DOHH2 (cell line): ENCODE data around the gene RLIM.
A peak's percentile ranks its signal among the peaks of the same experiment; 100 is the strongest.

Experiments
- H3F3A ChIP-seq: fragments of 200-600 bp; sonication (generic), shearing (Covaris generic); 2 replicates; pipeline ENCODE4 v1.6.0; 2016; ENCODE audit warnings: antibody characterized with exemption, mild to moderate bottlenecking; ENCODE audit not compliant: control insufficient read depth, insufficient read depth
- H3K27ac ChIP-seq: fragments of 200-600 bp; sonication (generic); 2 replicates; pipeline ENCODE4 v1.5.1; 2014; ENCODE audit warnings: low read depth, mild to moderate bottlenecking, low read length, moderate library complexity
- H3K27me3 ChIP-seq: fragments of 200-600 bp; sonication (generic); 2 replicates; pipeline ENCODE4 v1.6.1; 2014; ENCODE audit warnings: mild to moderate bottlenecking, low read length, mixed read lengths; ENCODE audit not compliant: control insufficient read depth
- H3K36me3 ChIP-seq: fragments of 200-600 bp; sonication (generic); 2 replicates; pipeline ENCODE4 v1.6.1; 2014; ENCODE audit warnings: mild to moderate bottlenecking, low read length, moderate library complexity, mixed read lengths; ENCODE audit not compliant: control insufficient read depth
- H3K4me1 ChIP-seq: fragments of 200-600 bp; sonication (generic); 2 replicates; pipeline ENCODE4 v1.6.1; 2014; ENCODE audit warnings: mild to moderate bottlenecking, low read length, mixed read lengths; ENCODE audit not compliant: control insufficient read depth
- H3K4me2 ChIP-seq: fragments of 200-600 bp; sonication (generic); 2 replicates; pipeline ENCODE4 v1.6.0; 2014; ENCODE audit warnings: mild to moderate bottlenecking, low read length, moderate library complexity
- H3K4me3 ChIP-seq: fragments of 200-600 bp; sonication (generic); 2 replicates; pipeline ENCODE4 v1.5.1; 2014; ENCODE audit warnings: mild to moderate bottlenecking, low read length, mixed read lengths
- H3K79me2 ChIP-seq: fragments of 200-600 bp; sonication (generic); 2 replicates; pipeline ENCODE4 v1.6.1; 2014; ENCODE audit warnings: mild to moderate bottlenecking, low read length, mixed read lengths; ENCODE audit not compliant: control insufficient read depth
- H3K9me2 ChIP-seq: fragments of 200-600 bp; sonication (generic); replicated peaks from 2 replicates; pipeline ENCODE4 v1.6.1; 2014; ENCODE audit warnings: mild to moderate bottlenecking, low read length, mixed read lengths; ENCODE audit not compliant: control insufficient read depth
- H3K9me3 ChIP-seq: fragments of 200-600 bp; sonication (generic); 2 replicates; pipeline ENCODE4 v1.6.1; 2014; ENCODE audit warnings: antibody characterized with exemption, low read length, mixed read lengths; ENCODE audit not compliant: control insufficient read depth, insufficient read depth
- H4K20me1 ChIP-seq: fragments of 200-600 bp; sonication (generic); 2 replicates; pipeline ENCODE4 v1.6.0; 2014; ENCODE audit warnings: low read depth, mild to moderate bottlenecking, antibody characterized with exemption, low read length, moderate library complexity; ENCODE audit not compliant: control insufficient read depth, insufficient read depth
- EZH2phosphoT487 ChIP-seq: fragments of 200-600 bp; sonication (generic); IDR thresholded peaks from 2 replicates; pipeline ENCODE4 v1.6.1; 2017; ENCODE audit warnings: borderline replicate concordance, mild to moderate bottlenecking, antibody characterized with exemption, low read length, moderate library complexity, mixed read lengths
- TF ChIP-seq, protein P1 (sequence below): fragments of 200-600 bp; sonication (generic); IDR thresholded peaks from one replicate; pipeline ENCODE4 v1.5.1; 2014; ENCODE audit warnings: antibody characterized with exemption, mild to moderate bottlenecking, low read depth, low read length; ENCODE audit not compliant: poor library complexity, severe bottlenecking

Gene RLIM

DNA sequence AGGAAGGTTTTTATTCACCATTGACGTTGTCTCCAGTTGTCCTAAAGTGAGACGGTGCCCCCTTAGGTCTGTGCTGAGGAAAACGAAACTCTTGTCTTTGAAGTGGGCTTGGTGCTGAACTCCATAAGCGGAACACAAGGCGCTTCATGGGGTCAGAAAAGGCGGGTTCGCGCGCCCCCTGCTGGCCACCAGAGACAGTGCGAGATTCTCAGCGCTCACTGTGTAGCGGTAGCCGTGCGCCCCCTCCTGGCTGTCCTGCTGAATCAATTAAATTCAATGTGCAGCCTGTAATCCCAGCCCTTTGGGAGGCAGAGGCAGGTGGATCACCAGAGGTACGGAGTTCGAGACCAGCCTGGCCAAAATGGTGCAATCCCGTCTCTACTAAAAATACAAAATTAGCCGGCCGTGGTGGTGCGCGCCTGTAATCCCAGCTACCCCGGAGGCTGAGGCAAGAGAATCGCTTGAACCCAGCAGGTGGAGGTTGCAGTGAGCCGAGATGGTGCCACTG, 64.1 kb downstream of the RLIM start:
- Histone ChIP-seq H3K4me2 (peak overlapping the region; percentile 42; the same call in 1 of the 2 replicates), H3K9me3 (no peaks in the 10 kb centered on the region), H3F3A (no peaks in the 10 kb centered on the region), H3K27ac (no peak overlapping the region), H3K27me3 (no peaks in the 10 kb centered on the region), H3K4me3 (no peak overlapping the region), H3K36me3 (no peaks in the 10 kb centered on the region), H3K9me2 (no peaks in the 10 kb centered on the region), H4K20me1 (no peaks in the 10 kb centered on the region), H3K4me1 (no peaks in the 10 kb centered on the region), H3K79me2 (no peaks in the 10 kb centered on the region)
- TF ChIP-seq, protein P1, sequence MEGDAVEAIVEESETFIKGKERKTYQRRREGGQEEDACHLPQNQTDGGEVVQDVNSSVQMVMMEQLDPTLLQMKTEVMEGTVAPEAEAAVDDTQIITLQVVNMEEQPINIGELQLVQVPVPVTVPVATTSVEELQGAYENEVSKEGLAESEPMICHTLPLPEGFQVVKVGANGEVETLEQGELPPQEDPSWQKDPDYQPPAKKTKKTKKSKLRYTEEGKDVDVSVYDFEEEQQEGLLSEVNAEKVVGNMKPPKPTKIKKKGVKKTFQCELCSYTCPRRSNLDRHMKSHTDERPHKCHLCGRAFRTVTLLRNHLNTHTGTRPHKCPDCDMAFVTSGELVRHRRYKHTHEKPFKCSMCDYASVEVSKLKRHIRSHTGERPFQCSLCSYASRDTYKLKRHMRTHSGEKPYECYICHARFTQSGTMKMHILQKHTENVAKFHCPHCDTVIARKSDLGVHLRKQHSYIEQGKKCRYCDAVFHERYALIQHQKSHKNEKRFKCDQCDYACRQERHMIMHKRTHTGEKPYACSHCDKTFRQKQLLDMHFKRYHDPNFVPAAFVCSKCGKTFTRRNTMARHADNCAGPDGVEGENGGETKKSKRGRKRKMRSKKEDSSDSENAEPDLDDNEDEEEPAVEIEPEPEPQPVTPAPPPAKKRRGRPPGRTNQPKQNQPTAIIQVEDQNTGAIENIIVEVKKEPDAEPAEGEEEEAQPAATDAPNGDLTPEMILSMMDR: peak; percentile 96
- TF ChIP-seq EZH2phosphoT487: no peak

DNA sequence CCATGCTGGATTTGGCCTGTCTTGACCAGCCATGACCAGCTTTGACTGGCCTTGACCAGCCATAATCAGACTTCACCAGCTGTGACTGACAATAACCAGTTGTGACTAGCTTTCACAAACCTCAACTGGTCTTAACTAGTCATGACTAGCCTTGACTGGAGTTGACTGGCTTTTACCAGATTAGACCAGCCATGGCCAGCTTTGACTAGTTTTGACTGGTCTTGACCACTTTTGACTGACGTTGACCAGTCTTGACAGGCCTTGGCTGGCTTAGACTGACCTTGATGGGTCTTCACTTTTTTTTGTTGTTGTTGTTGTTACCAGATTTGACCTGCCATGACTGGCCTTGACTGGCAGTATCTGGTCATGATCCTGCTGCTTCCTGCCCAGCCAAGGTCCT, 67.4 kb downstream of the RLIM start:
- Histone ChIP-seq H3K9me2 (no peaks in the 10 kb centered on the region), H3K4me2 (no peak overlapping the region), H3K27me3 (no peaks in the 10 kb centered on the region), H3K9me3 (no peaks in the 10 kb centered on the region), H4K20me1 (no peaks in the 10 kb centered on the region), H3K4me1 (no peaks in the 10 kb centered on the region), H3K36me3 (no peaks in the 10 kb centered on the region), H3F3A (no peaks in the 10 kb centered on the region), H3K4me3 (no peak overlapping the region), H3K27ac (no peak overlapping the region), H3K79me2 (no peaks in the 10 kb centered on the region)
- TF ChIP-seq, protein P1: no peak
- no peak for TF ChIP-seq EZH2phosphoT487

DNA sequence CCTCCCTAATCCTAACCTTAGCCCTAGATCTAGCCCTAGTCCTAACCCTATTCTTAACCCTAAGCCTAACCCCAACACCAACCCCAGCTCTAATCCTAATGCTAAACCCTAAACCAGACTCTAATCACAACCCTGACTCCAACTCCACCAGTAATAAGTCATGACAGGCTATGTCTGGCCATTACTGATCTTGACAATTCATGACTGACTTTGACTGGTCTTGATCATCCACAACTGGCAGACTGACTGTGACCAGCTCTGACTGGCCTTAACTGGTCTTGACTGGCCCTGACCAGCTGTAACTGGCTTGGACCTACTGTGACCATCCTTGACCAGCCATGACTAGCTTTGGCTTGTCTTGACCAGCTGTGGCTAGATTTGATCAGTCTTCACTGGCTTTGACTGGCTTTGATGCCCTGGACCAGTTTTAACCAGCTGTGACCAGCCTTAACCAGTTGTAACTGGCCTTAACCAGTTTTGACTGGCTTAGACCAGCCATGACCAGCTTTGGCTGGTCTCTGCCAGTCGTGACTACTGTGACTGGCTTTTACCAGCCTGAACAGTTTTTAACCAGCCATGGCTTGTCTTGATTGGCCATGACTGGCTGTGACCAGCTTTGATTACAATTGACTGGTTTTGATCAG, 68.4 kb downstream of the RLIM start:
- Histone ChIP-seq H3K9me2 (no peaks in the 10 kb centered on the region), H3F3A (no peaks in the 10 kb centered on the region), H3K4me1 (no peaks in the 10 kb centered on the region), H3K27ac (no peak overlapping the region), H3K79me2 (no peaks in the 10 kb centered on the region), H3K36me3 (no peaks in the 10 kb centered on the region), H3K4me2 (no peak overlapping the region), H3K27me3 (no peaks in the 10 kb centered on the region), H3K9me3 (no peaks in the 10 kb centered on the region), H4K20me1 (no peaks in the 10 kb centered on the region), H3K4me3 (no peak overlapping the region)
- TF ChIP-seq, protein P1: no peak
- TF ChIP-seq EZH2phosphoT487: no peak
